Neural progenitor cell (in vitro differentiated cells): ENCODE data around the gene CPA4.

ENCODE experiments used
- CTCF ChIP-seq: fragments of 200-600 bp; sonication (generic); IDR thresholded peaks from 2 replicates; pipeline ENCODE4 v1.5.1; 2017; ENCODE audit warnings: antibody characterized with exemption, mild to moderate bottlenecking
- EZH2 ChIP-seq: fragments of 200-600 bp; sonication (generic); IDR thresholded peaks from 2 replicates; pipeline ENCODE4 v1.6.1; 2017; ENCODE audit warnings: antibody characterized with exemption, mild to moderate bottlenecking, moderate library complexity

DNA sequence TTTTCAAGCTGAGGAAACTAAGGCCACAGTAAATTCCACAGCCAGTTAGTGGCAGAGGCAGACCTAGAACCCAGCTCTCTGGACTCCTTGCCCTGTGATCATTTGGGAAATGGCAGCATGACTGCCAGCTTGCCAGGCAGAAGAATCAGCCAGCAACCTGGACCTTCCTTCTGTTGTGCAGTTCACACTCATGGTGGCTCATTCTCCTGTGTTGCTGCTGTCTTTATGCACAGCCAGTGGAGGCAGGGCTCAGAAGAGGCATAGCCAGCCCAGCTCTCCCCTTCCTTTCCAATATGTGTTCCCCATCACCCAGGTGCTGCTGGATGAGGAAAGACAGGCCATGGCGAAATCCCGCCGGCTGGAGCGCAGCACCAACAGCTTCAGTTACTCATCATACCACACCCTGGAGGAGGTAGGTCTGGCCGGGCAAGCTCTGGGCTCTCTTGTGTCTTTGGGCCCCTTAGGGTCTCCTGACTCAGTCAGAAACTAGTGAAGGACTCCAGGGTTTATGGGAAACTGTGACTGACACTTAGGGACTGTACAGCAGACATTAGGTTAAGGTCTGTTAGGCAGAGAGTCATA is 66.4 kb downstream of the CPA4 start:
- no peak for TF ChIP-seq CTCF
- no peak for TF ChIP-seq EZH2
